ENCODE results near the gene GRIK4.
"Not testable (repeated sequence)": the region's sequence is repeated elsewhere in the genome, so short reads cannot be mapped to it uniquely, and the experiment has no call there.

The GRIK4 gene

GRCh38 chr11:120511116-120511819, at the start of gene GRIK4:
Gene GRIK4, plus strand, starts transcription at chr11:120511748. Its CDS starts 148,571 bp downstream, at chr11:120660319.
- DNase-seq, result peak; percentile 77

GRCh38 chr11:120462825-120463224, 48.7 kb upstream of the GRIK4 start:
- DNase-seq, result no peak

- DNase-seq, result no peak
Measured at GRCh38 chr11:120465921-120466534, 45.5 kb upstream of the GRIK4 start.

GRCh38 chr11:120467627-120468026, 43.9 kb upstream of the GRIK4 start:
- no peak for DNase-seq

GRCh38 chr11:120471131-120471530, 40.4 kb upstream of the GRIK4 start:
- no peak for DNase-seq

GRCh38 chr11:120471994-120472393, 39.6 kb upstream of the GRIK4 start:
- DNase-seq, result no peak

- DNase-seq, result no peak
Measured at GRCh38 chr11:120473503-120473902, 38.0 kb upstream of the GRIK4 start.

GRCh38 chr11:120482149-120482548, 29.4 kb upstream of the GRIK4 start:
- DNase-seq, result no peak

- DNase-seq, result no peak
Measured at GRCh38 chr11:120484722-120485121, 26.8 kb upstream of the GRIK4 start.

- DNase-seq, result no peak
Measured at GRCh38 chr11:120486138-120486537, 25.4 kb upstream of the GRIK4 start.

- DNase-seq, result no peak
Measured at GRCh38 chr11:120489799-120490198, 21.7 kb upstream of the GRIK4 start.

- DNase-seq, result no peak
Measured at GRCh38 chr11:120492486-120492885, 19.1 kb upstream of the GRIK4 start.

GRCh38 chr11:120494595-120494994, 17.0 kb upstream of the GRIK4 start:
- DNase-seq, result no peak

GRCh38 chr11:120499088-120499487, 12.5 kb upstream of the GRIK4 start:
- DNase-seq, result no peak

GRCh38 chr11:120499859-120500258, 11.7 kb upstream of the GRIK4 start:
- DNase-seq, result no peak

- DNase-seq, result no peak
Measured at GRCh38 chr11:120500414-120501071, 11.0 kb upstream of the GRIK4 start.

- DNase-seq, result no peak
Measured at GRCh38 chr11:120501440-120501839, 10.1 kb upstream of the GRIK4 start.

GRCh38 chr11:120501976-120502755, 9.4 kb upstream of the GRIK4 start:
- DNase-seq, result no peak

GRCh38 chr11:120503529-120503928, 8.0 kb upstream of the GRIK4 start:
- DNase-seq, result not testable (repeated sequence)

GRCh38 chr11:120505801-120506425, 5.6 kb upstream of the GRIK4 start:
- no peak for DNase-seq

- no peak for DNase-seq
Measured at GRCh38 chr11:120509346-120510053, 2.0 kb upstream of the GRIK4 start.

Measured in stimulated activated CD4-positive, alpha-beta T cell treated with anti-CD3 and anti-CD28 coated beads, Interleukin-12 subunit alpha, Interleukin-12 subunit beta, amount 100 ng/mL, for 4 hours (primary cell).